GM20000 (cell line): ENCODE results near the gene TPCN2.
"Not testable (repeated sequence)": the region's sequence is repeated elsewhere in the genome, so short reads cannot be mapped to it uniquely, and the experiment has no call there.

Experiments used
- DNase-seq: peaks from one replicate; pipeline ENCODE4 v3.0.0; 2012; ENCODE audit warnings: low spot score
- TF ChIP-seq, protein P1 (sequence below): IDR thresholded peaks from 2 replicates; pipeline ENCODE4 v1.5.1; 2012; ENCODE audit warnings: mild to moderate bottlenecking, control low read depth; ENCODE audit errors: extremely low read depth, missing control alignments

The TPCN2 gene

DNA sequence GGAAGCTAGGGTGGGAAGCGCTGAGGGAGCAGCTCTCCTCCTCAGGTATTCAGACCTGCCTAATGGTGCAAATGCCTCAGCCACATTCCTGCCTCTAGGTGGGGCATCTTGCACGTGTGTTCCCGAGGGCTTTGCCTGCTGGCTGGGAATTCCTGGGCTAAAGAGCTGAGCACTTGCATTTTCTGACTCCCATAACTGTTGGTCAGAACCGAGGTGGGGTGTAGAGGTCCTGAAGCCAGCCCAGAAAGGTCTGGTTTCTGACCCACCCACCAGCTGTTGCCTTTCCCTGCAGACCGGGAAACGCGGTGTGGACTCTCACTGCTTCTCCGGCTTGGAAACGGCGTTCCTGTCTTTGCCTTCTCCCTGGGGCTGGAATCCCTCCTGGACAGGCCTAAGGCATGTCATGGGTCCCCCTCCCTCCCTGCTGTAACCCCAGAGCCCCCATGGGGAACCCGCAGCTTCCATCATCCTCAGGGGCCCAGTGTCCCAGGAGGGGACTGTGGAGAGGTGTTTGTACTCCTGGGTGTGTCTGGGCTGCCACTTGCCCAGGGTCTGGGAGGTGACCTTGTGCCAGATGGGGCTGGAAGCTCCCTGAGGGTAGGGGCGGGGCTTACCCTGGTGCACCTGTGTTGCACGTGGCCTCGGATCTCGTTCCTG is 83.0 kb downstream of the TPCN2 start:
- DNase-seq = no peak
- TF ChIP-seq, protein P1, sequence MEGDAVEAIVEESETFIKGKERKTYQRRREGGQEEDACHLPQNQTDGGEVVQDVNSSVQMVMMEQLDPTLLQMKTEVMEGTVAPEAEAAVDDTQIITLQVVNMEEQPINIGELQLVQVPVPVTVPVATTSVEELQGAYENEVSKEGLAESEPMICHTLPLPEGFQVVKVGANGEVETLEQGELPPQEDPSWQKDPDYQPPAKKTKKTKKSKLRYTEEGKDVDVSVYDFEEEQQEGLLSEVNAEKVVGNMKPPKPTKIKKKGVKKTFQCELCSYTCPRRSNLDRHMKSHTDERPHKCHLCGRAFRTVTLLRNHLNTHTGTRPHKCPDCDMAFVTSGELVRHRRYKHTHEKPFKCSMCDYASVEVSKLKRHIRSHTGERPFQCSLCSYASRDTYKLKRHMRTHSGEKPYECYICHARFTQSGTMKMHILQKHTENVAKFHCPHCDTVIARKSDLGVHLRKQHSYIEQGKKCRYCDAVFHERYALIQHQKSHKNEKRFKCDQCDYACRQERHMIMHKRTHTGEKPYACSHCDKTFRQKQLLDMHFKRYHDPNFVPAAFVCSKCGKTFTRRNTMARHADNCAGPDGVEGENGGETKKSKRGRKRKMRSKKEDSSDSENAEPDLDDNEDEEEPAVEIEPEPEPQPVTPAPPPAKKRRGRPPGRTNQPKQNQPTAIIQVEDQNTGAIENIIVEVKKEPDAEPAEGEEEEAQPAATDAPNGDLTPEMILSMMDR = peak; percentile 54

DNA sequence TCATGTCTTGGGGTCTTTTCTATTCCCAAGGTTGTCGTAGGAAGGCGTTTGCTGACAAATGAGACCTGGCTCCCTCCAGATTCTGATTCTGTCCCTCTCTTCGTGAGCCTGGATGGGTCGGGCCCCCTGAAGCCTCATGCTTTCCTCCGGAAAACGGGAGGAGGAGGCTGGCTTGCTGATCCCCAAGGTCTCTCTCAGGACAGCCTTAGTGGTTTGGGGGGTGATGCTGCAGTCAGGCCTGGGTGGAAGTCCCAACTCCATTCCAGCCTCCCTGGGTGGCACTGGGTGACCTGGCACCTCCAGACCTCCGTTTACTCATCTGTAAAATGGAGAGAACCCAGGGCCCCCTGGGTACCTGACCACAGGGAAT is 83.6 kb downstream of the TPCN2 start:
- TF ChIP-seq, protein P1 = no peak
- no peak for DNase-seq

DNA sequence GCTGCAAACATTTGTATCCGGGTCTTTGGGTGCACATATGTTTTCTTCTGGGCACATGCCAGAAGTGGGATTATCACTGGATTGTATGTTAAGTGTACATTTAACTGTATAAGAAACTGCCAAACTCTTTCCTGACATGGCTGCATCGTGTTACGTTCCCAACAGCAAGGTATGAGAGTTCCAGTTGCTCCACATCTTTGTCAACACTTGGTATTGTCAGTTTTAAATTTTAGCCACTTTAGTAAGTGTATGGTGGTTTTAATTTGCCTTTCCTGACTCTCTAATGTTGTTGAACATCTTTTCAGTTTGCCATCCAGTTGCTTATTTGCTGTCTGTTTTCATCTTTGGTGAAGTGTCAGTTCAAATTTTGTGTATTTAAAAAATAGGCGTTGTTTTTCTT is 84.5 kb downstream of the TPCN2 start:
- TF ChIP-seq, protein P1 = no peak
- no peak for DNase-seq

DNA sequence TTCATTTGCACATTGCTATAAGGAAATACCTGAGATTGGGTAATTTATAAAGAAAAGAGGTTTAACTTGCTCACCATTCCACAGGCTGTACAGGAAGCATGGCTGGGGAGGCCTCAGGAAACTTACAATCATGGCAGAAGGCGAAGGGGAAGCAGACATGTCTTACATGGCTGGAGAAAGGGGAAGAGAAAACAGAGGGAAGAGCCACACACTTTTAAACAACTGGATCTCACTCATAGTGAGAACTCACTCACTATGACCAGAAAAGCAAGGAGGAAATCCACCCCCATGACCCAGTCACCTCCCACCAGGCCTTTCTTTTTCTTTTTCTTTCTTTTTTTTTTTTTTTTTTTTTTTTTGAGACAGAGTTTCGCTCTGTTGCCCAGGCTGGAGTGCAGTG is 85.5 kb downstream of the TPCN2 start:
- not testable (repeated sequence) for DNase-seq

DNA sequence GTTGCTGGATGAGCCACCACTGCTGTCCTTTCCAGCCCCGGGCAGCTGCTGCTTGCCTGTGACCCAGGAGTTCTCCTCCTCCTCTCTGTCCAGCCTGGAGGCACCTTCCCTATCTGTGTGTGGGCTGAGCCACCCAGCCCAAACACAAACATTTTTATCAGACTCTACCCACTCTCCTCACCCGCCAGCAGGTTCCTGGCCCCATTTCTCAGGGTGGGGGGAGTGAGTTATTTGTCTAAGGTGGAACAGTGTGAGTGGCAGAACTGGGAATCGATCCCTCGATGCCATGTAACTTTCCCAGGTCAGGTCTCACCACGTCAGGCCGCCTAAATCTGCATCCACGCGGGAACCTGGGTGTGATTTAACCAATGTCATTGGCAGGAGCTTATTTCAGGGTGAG is 86.2 kb downstream of the TPCN2 start:
- no peak for DNase-seq

DNA sequence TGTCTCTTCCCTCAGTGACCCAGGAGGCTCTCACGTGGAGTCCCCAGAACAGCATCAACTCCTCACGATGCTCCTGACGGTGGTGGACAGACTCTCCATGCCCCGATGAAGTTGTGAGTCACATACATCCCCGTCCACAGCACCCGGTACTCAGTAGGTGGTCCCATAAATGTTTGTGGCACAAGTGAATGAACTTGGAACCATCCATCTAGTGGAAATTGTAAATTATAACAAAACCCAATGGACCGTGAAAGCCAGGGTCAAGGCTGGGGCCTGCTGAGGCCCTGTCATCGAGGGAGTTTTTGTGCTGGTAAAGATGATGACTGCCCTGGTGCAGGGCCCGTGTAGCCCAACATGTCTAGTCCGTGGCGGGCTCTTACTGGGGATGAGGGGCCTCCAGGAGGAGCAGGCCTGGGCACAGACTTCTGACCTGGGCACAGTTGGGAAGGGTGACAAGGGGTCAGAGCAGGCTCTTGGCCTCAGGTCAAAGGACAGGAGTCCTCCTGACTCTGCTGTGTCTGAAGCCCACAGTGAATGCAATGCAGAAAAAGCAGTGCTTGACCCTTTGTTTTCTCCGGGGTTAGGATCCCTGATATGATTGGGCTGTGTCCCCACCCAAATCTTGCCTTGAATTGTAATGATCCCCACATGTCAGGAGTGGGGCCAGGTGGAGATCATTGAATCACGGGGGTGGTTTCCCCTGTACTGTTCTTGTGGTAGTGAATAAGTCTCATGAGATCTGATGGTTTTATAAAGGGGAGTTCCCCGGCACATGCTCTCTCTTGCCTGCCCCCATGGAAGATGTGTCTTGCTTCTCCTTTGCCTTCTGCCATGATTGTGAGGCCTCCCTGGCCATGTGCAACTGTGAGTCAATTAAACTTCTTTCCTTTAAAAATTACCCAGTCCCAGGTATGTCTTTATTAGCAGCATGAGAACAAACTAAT is 87.0 kb downstream of the TPCN2 start:
- TF ChIP-seq, protein P1 = no peak
- no peak for DNase-seq

More for the DNA sequence above, 86.2 kb downstream of the TPCN2 start:
- TF ChIP-seq, protein P1 = no peak

DNA sequence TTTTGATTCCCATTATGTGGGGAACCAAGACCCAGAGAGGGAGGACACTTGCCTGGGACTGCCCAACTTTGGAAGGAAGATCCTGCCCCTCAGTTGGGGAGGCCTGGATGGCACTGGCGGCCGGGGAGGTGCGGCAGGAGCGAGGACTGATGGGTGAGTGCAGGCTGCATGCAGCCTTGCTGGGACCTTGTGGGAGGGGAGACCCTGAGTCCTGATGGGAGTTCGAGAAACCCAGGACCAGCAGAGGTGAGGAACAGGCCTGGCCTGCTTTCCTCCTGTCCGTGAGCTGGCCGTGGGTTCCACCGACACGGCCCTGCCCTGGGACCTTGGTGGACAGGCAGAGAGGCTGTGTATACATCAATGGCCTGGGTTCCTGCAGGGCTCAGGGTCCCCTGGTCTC is 87.7 kb downstream of the TPCN2 start:
- TF ChIP-seq, protein P1 = no peak
- DNase-seq = no peak
